ENCODE measurements around the gene HSPB7.
"Not testable (repeated sequence)": the region's sequence is repeated elsewhere in the genome, so short reads cannot be mapped to it uniquely, and the experiment has no call there.

HSPB7 gene

DNA sequence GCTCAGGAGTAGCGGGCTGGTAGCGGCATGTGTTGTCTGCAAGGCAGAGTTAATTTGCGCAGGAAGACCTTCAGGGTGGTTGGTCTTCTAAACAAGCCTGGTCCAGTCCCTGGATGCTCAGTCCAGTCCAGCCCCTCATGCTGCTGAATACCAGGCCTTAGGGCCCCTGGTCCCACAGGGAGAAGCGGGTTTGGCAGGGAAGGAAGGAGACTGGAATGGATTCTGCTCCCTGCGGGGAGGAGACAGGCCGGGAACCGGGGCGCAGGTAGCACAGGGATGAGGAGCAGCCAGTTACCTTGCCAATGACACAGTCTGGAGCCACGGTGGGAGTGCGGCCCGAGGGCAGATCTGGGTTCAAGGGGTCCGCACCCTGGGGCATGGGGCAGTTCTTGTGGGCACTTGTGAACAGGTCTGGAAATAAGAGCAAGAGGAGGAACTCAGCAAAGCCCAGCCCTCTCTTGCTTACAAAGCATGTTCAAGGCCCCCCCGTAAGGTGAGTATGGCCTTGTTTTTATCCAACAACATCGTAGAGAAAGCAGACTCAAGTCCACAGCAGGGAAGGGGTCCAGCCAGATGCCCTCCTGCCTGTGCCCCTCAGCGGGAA is 45.5 kb upstream of the HSPB7 start:
- TF ChIP-seq, protein P1, sequence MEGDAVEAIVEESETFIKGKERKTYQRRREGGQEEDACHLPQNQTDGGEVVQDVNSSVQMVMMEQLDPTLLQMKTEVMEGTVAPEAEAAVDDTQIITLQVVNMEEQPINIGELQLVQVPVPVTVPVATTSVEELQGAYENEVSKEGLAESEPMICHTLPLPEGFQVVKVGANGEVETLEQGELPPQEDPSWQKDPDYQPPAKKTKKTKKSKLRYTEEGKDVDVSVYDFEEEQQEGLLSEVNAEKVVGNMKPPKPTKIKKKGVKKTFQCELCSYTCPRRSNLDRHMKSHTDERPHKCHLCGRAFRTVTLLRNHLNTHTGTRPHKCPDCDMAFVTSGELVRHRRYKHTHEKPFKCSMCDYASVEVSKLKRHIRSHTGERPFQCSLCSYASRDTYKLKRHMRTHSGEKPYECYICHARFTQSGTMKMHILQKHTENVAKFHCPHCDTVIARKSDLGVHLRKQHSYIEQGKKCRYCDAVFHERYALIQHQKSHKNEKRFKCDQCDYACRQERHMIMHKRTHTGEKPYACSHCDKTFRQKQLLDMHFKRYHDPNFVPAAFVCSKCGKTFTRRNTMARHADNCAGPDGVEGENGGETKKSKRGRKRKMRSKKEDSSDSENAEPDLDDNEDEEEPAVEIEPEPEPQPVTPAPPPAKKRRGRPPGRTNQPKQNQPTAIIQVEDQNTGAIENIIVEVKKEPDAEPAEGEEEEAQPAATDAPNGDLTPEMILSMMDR (conservative IDR thresholded peaks at IDR 0.05; ENCODE audit: low read length) = no peak
- no peak overlapping the region for H3K4me3 ChIP-seq (ENCODE audit: low read length)
- DNase-seq (ENCODE audit: low read depth) = no peak

DNA sequence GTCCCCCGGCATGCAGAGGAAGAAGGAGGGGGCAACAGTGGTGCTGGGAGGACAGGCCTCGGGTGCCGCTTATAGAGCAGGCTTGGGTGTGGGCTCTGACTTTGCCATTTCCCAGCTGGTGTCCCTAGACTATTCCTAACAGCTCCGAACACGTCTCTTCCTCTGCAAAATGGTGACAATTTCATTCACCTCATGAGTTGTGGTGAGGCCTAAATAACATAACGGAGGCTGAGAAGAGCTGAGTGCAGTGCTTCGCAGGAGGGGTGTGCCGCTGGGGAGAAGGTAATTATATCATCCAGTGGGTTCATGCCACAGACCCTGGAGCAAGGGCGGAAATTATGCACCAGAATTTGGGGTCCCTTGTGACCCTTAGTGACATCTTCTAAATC is 44.8 kb upstream of the HSPB7 start:
- DNase-seq (ENCODE audit: low read depth); H3K4me3 ChIP-seq (ENCODE audit: low read length): not testable (repeated sequence)

DNA sequence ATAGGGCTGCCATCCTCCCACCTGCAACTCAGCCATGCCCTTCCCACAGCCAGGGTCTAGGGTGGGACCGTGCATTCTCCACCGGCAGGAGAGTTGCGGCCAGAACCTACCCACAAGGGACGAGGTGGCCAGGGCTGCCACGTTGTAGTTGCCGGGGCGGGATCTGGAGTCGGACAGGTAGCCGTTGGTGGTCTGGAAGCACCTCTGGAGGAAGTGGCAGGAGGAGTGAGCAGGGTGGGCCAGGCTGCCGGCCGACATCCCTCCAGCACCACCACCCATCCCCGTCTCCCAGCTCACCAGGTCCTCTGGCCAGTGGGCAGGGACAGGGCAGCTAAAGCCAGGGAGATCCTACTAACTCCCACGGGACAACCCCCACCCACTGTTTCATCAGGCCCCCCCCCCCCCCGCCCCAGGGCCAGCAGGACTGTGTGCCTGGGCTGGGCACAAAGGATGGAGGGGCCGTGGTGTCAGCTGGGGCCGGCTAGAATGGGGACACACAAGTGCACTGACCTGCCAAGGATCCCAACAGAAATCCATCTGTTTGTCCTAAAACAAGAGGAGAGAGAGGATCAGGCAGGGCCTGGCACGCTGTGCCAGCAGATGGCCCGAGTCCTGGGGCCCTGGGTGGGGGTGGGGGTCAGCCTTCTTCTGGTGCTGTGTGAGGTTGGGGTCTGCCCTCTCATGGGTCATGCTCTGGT is 44.3 kb upstream of the HSPB7 start:
- DNase-seq (ENCODE audit: low read depth); H3K4me3 ChIP-seq (ENCODE audit: low read length): not testable (repeated sequence)

DNA sequence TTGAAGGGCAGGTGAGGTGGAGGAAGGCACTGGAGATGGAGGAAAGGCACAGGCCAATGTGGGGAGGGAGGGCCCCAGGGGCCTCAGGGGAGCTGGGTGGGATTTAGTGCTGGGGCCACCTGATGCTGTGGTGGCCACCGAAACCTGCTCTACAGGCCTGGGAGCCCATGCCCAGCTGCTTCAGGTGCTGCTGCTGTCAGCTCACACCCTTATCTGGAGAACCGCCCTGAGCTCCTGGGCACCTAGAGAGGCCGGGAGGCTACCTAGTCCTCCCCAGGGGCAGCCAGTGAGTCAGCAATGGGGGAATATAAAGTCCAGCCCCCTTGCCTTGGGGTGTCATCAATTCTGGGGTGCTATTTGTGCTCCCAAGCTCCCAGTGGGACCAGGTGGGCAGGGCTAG is 43.4 kb upstream of the HSPB7 start:
- TF ChIP-seq, protein P1 (conservative IDR thresholded peaks at IDR 0.05; ENCODE audit: low read length) = no peak
- no peak for DNase-seq (ENCODE audit: low read depth)

DNA sequence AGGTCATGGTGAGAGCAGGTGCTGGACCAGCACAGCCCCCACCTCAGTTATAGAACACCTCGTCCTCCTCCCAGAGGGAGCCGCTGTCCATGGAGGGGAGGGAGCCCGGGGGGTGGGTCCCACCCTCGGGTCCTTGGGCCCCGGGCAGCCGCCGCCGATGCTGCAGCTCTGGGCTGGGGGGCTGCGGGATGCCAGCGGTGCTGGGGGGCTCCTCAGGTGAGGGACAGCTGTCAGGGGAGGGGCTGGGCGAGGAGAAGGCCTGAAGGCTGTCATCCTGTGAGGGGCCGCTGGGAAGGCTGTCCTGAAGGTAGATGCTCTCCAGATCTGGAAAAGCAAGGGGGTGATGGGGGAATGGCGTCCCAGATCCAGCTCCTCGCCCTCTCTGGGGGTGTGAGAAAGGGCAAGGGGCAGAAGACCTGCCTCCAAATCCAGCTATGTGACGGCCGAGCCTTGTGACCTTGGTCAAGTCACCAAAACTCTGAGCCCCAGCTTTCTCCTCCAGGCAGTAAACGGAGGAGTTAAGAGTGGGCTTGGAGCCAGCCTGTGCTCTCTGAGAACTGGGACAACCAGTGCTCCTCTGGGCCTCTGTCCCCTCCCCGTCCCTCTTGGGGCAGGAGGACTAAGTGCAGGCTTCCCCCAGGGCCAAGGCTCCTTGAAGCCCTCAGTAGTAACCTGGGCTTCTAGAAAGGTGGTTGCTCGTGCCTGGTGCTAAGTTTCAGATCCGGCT is 40.7 kb upstream of the HSPB7 start:
- not testable (repeated sequence) for H3K4me3 ChIP-seq (ENCODE audit: low read length); DNase-seq (ENCODE audit: low read depth)

More for the DNA sequence above, 43.4 kb upstream of the HSPB7 start:
- no peak overlapping the region for H3K4me3 ChIP-seq (ENCODE audit: low read length)

DNA sequence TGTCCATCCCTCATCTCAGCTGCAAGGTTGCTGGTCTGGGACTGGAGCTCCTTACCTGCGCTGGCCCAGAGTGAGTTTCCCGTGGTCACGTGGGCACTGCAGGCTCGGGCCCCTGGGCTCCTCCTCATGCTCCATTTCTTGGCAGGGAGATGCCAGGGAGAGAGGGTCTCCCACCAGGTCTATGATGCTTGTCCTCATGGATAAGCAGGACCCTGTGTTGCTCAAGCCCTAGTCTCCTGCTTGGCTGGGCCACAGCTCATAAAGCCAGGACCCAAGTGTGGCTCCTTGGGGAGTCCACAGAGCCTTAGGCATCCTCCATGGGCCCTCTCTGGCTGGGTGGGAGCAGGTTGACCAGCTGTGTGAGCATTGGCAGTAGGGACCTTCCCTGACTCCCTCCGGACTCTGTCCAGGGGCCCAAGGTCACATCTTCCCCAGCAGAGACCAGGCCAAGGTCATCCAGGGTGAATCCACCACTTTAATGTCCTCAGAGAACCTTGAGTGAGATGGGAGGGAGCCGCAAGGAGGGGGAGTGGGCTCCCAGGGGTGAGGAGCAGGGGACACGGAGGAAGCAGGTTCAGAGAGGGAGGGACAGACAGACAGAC is 39.6 kb upstream of the HSPB7 start:
- H3K4me3 ChIP-seq (ENCODE audit: low read length); DNase-seq (ENCODE audit: low read depth): not testable (repeated sequence)

DNA sequence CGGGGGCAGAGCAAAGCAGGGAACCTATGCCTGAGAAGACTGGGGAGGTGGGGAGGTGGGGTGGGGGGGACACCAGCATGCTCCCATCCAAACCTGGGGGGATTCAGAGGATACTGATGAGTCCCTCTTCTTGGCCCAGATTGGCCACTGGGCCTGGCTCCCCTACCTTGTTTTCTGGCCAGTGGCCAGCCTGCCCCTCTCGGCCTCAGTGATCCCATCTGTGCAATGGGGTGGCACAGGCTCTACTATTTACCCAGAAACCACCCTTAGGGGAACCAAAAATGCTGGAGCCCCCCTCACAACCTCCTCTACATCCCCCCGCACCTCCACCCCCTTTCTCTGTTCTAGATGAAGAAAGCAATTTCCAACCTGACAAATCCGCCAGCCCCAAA is 38.7 kb upstream of the HSPB7 start:
- DNase-seq (ENCODE audit: low read depth) = not testable (repeated sequence)

DNA sequence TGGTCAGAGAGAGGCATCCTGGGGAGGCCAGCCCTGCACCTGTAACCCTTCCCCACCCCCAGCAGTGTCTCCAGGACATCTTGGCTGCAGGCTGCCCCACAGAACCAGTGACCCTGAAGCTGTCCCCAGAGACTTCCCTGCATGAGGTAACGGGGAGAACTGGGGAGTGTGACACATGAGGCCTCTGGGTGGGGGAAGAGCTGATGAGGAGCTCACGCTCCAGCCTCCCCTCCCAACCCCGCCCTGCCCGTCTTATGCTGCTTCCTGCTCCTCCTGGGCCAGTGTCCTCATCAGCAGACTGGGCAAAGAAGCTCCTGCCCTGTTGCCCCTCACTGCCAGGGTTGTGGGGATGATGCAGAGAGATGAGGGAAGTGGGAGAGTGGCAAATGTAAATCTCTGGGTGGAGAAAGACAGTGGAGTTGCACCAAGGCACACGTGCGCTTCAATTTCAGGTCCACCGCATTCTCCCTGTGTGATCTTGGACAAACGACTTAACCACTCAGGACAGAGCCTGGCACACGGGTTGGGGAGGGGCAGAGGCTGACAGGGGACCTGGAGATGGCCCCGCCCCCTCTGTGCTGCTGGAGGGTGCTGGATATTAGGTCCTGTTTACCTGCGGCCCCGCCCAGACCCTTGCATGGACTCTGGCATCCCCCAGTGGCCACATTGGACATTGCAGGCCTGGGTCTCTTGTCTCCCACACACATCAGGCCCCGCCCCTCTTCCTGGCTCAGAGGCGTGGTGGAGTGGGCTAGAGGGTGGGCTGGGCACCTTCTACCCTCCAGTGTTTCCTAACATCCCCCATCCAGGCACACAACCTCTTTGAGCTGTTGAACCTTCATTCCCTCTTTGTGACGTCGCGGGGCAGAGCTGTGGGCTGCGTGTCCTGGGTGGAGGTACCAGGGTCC is 38.0 kb upstream of the HSPB7 start:
- no peak overlapping the region for H3K4me3 ChIP-seq (ENCODE audit: low read length)
- TF ChIP-seq, protein P1 (conservative IDR thresholded peaks at IDR 0.05; ENCODE audit: low read length) = peak; percentile 81
- DNase-seq (ENCODE audit: low read depth) = peak; percentile 64

More for the DNA sequence above, 38.7 kb upstream of the HSPB7 start:
- not testable (repeated sequence) for H3K4me3 ChIP-seq (ENCODE audit: low read length)

All from AG10803 (cell line).